HG03342 (cell line): ENCODE measurements around the gene CRTAP.
A peak's percentile ranks its signal among the peaks of the same experiment; 100 is the strongest.
"Not testable (repeated sequence)": the region's sequence is repeated elsewhere in the genome, so short reads cannot be mapped to it uniquely, and the experiment has no call there.

Source experiments
- ATAC-seq: cut with Tn5 transposase; IDR thresholded peaks from one replicate; pipeline ENCODE4 v1.9.1; 2021; ENCODE audit warnings: mild to moderate bottlenecking, moderate library complexity; ENCODE audit not compliant: unreplicated experiment

CRTAP gene

DNA sequence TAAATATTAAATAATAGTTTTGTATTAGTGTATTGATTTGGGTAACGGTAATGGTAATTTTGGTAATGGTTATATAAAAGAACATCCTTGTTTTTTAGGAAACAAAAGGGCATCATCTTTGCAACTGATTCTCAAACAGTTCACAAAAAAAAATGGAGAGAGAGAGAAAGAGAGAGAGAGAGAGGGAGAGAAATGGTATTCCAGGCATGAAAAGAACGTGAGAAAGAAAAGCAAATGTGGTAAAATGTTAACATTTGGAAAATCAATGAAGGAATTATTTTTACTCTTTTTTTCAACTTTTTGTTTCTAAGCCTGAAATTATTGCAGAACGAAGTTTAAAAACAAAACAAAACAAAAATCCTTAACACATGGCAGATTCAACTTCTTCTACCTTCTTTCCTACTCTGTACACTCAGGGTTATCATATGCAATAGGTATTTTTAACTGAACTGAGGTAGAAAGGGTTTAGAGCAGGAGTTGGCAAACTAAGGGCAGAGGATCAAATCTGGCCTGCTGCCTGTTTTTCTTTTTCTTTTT is 14.6 kb upstream of the CRTAP start:
- ATAC-seq = no peak

DNA sequence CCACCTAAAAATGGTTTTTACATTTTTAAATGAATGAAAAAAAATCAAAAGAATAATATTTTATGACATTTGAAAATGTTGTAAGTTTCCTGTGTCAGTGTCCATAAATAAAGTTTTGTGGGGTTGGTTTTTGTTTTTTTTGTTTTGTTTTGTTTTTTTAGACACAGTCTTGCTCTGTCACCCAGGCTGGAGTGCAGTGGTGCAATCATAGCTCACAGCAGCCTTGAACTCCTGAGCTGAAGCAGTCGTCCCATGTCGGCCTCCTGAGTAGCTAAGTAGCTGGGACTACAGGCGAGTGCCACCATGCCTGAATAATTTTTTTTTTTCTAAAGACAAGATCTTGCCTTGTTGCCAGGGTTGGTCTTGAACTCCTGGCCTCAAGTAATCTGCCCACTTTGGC is 14.1 kb upstream of the CRTAP start:
- ATAC-seq = no peak

GRCh38 chr3:33100229-33100628 is 13.6 kb upstream of the CRTAP start:
- no peak for ATAC-seq

DNA sequence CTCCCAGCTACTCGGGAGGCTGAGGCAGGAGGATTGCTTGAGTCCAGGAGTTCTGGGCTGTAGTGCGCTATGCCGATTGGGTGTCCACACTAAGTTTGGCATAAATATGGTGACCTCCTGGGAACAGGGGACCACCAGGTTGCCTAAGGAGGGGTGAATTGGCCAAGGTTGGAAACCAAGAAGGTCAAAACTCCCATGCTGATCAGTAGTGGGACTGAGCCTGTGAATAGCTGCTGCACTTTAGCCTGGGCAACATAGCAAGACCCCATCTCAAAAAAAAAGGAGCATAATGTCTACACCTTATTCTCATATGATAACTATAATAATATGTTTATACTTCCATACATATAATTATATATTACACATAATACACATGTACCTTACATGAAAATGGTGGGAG is 10.8 kb upstream of the CRTAP start:
- no peak for ATAC-seq

DNA sequence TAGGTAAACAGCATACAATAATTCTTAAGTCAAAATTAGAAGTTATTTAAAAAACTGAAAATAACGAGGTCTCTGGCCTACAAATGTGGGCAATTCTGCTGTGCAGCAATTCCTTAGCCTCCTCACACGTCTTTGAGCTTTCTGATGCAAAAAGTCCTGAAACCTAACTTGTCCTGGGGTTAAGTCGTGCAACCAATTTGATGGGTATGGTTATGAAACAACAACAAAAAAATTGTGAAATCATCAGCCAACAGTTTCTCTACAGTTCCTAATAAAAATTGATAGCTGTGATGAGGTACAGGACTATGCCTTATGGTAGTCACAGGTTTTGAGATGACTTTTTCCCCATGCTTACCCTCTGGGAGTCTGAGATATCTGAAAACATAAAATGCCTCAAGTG is 10.3 kb upstream of the CRTAP start:
- ATAC-seq = no peak

DNA sequence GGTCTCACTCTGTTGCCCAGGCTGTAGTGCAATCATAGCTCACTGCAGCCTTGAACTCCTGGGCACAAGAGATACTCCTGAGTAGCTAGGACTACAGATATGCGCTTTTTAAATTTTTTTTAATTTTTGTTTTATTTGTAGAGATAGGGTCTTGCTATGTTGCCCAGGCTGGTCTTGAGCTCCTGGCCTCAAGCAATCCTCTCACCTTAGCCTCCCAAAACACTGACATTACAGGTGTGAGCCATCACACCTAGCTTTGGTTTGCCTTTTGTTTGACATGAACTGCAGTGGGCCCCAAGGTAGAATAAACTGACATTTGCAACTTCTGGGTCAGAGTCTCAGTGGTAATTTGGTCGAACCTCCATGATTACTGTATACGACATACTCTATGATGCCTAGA is 9.0 kb upstream of the CRTAP start:
- ATAC-seq = no peak

GRCh38 chr3:33105341-33105948 is 8.4 kb upstream of the CRTAP start:
- ATAC-seq = no peak

GRCh38 chr3:33106854-33107253 is 7.0 kb upstream of the CRTAP start:
- ATAC-seq = not testable (repeated sequence)

GRCh38 chr3:33111581-33111980 is 2.2 kb upstream of the CRTAP start:
- ATAC-seq = peak; percentile 37

DNA sequence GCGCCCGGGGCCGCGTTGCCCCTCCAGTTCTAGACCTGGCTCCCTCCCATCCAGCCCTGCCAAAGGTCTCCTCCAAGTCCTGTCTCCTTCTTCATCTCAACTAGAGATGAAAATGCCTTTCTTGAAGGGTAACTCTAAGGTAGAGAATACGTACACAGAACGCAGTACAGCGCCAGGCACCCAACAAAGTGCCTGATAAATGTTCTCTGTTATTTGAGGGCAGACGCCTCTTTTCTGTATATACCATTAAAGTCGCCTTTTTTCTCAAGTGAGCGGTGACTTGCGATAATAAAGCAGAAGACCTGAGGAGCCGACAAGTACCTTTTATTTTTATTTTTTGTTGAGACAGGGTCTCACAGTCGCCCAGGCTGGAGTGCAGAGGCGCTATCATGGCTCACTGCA is 809 bp downstream of the CRTAP start:
- ATAC-seq = no peak

GRCh38 chr3:33115024-33115768 is 1.4 kb downstream of the CRTAP start:
- ATAC-seq = no peak

- no peak for ATAC-seq
Observed at GRCh38 chr3:33117461-33117860, 3.6 kb downstream of the CRTAP start.

DNA sequence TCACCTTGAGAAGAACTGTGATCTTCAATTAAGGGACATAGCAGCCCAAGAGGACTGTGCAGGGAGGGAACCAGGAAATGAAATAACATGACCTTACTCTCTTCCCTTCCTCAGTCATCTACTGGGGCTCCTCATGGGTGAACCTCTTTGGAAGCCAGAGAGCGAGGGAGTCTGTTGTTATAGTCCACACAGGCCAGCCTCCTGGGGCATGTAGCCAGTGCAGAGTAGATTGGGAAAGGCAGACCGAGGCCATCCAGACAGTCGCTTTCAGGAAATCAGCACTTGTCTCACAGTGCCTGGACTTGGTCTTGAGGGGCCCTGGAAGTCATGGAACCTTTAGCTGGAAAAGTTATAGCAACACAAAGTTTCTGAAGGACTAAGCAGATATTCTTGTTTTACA is 6.1 kb downstream of the CRTAP start:
- ATAC-seq = no peak

DNA sequence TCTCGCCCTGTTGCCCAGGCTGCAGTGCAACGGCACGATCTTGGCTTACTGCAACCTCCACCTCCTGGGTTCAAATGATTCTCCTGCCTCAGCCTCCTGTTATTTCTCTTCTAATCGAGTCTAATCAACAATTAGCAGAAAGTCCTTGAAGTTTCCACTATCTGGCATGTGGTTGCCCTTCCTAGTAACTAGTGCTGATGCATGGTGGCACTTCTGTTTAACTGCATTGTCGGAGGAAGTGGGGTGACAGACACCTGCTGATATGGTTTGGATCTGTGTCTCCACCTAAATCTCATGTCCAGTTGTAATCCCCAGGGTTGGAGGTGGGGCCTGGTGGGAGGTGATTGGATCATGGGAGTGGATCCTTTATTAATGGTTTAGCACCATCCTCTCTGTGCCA is 9.2 kb downstream of the CRTAP start:
- no peak for ATAC-seq

DNA sequence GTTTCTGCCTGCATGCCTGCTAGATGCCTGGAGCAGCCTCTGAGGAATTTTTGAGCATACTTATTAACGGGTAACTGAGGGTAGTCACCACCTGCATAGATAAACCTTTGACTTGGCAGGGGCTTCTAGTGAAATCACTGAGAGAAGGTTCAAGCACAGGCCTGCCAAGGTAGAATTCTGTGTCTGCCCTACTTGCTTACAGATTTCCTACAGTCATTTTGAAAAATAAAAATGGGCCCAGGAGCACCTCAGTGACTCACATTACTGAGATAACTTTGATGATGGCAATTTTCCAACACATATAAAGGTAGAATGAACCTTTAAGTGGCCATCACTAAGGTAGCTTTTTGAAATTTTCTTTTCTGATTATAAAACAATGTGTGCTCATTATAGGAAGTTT is 10.8 kb downstream of the CRTAP start:
- no peak for ATAC-seq

- no peak for ATAC-seq
Observed at GRCh38 chr3:33125840-33126239, 12.0 kb downstream of the CRTAP start.

GRCh38 chr3:33128706-33129105 is 14.9 kb downstream of the CRTAP start:
- no peak for ATAC-seq

- no peak for ATAC-seq
Observed at GRCh38 chr3:33130144-33130543, 16.3 kb downstream of the CRTAP start.

DNA sequence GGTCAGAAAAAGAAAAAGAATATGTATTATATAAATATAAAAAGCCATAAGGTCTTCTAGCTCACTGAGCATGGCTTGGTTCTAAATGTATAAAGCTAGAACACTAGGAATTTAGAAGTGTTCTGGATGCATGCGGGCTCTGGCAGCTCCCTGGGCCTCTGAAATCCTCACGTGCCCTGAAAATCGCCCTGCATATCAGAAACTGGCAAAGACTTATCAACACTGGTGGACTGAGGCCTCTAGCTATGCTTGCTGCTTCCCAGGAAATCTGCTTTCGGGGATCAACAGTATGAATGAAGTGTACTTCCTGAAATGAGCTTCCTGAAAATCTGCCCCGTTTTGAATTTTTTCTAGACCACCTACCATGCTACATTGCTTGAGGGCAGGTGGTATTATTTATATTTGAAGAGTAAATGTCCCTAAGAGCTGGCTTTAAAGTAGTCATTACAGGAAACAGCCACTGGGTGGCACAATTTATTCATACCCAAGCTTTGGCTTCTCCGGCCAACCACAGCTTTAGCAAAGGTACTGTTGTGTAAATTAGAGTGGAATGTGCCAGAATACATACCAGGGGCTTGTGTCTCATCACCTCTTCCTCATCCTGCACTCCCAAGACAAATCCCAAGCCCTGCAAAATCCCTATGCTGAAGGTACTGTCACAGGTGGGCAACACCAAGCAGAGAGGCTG is 17.7 kb downstream of the CRTAP start:
- ATAC-seq = peak; percentile 86

DNA sequence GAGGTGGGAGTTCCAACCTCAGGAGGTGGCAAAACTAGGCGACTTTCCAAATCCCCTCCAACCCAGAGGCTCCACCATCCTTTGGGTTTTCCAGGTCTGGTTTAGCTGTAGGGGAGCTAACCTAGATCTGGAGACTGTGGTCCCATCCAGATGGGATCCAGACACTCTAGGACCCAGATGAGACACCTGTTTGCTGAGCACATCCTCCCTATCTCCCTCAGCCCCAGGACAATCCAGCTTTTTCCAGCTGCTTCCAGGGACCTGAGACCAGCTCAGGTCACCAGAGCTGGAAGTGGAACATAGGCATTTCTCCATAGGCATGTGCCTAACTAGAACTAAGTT is 18.2 kb downstream of the CRTAP start:
- ATAC-seq = no peak

DNA sequence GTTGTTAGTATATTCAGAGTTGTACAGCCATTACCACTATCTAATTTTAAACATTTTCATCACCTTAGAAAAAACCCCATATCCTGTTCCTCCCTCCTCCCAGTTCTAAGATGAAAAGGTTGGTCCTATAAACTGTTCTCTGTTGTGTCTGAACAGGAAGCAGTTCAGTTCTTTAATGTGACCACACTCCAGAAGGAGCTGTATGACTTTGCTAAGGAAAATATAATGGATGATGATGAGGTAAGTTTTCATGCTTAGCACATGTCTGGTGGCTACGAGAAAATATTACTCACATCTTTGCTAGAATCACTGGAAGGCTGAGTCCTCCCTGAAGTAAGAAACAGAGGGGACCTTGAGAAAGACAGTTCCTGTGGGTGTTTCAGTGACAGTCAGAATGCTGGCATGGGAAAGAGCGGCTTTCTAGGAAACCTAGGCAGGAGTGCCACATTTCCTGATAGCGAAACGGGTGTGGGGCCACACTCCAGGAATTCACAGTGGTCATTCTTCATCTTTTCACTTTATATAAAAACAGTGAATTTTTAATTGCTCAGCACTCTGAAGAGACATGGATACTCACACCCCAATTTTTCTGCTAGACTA is 20.3 kb downstream of the CRTAP start:
- no peak for ATAC-seq

DNA sequence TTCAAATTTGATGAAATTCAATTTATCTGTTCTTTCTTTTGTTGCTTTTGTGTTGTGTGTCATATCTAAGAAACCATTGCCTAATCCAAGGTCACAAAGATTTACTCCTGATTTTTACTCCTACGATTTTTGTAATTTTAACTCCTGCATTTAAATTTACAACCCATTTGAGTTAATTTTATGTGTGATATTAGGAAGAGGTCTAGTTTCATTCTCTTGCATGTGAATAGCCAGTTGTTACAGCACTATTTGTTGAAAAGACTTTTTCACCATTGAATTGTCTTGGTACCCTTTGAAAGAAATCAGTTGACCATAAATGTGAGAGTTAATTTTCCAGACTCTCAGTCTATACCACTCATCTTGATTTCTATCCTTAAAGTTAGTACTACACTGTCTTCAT is 23.9 kb downstream of the CRTAP start:
- no peak for ATAC-seq
